IMR-90 (cell line): ENCODE measurements around the gene FAM168A. TPM values are rescaled to one million over a fixed set of nuclear protein-coding genes. Genes with fewer than 3 reads are reported as not detected.

ENCODE experiments used
- ATAC-seq: fragments of 200-7000 bp; cut with Tn5 transposase; 2 replicates; pipeline ENCODE4 v1.9.1; 2020; ENCODE audit warnings: low read depth, mild to moderate bottlenecking, moderate library complexity
- BruUV-seq: library from RNA; stranded (reverse); fragments of 400-500 nt; replicated peaks from 2 replicates; lab custom pipeline; 2021; lab: Mats Ljungman, UMichigan
- CTCF ChIA-PET: fragments of 300-600 bp; formaldehyde crosslinking; extraction: SDS; loops from one replicate; lab custom pipeline; 2021; ENCODE audit warnings: antibody characterized with exemption; lab: Yijun Ruan, JAX
- POLR2A ChIA-PET: fragments of 300-600 bp; sonication (Branson Sonifier 250); formaldehyde crosslinking; loops from one replicate; lab custom pipeline; 2022; ENCODE audit warnings: antibody characterized with exemption; ENCODE audit not compliant: unreplicated experiment; lab: Charles Lee
- DNase-seq: peaks from one replicate; pipeline ENCODE4 v3.0.0; 2013
- H2AFZ ChIP-seq: replicated peaks from 2 replicates; pipeline ENCODE3; 2013; ENCODE audit warnings: low read length, mild to moderate bottlenecking; ENCODE audit not compliant: poor library complexity
- H2AK5ac ChIP-seq: 2 replicates; pipeline ENCODE4 v1.6.1; 2013; ENCODE audit warnings: low read depth, low read length, inconsistent platforms
- H2AK9ac ChIP-seq: replicated peaks from 2 replicates; pipeline ENCODE3; 2013; ENCODE audit warnings: mild to moderate bottlenecking, low read depth, low read length, moderate library complexity; ENCODE audit not compliant: poor library complexity
- H2BK120ac ChIP-seq: 2 replicates; pipeline ENCODE4 v1.6.1; 2013; ENCODE audit warnings: low read depth, low read length, inconsistent platforms
- H2BK15ac ChIP-seq: 3 replicates; pipeline ENCODE4 v1.6.1; 2013; ENCODE audit warnings: low read depth, low read length, inconsistent platforms
- H2BK20ac ChIP-seq: 2 replicates; pipeline ENCODE4 v1.6.1; 2013; ENCODE audit warnings: low read depth, mild to moderate bottlenecking, inconsistent platforms, low read length, moderate library complexity
- H2BK5ac ChIP-seq: 2 replicates; pipeline ENCODE4 v1.6.1; 2013; ENCODE audit warnings: mild to moderate bottlenecking, low read depth, low read length, inconsistent platforms; ENCODE audit not compliant: poor library complexity, severe bottlenecking
- H3K14ac ChIP-seq: replicated peaks from 2 replicates; pipeline ENCODE4 v1.6.1; 2013; ENCODE audit warnings: low read depth, low read length, inconsistent platforms
- H3K18ac ChIP-seq: 2 replicates; pipeline ENCODE4 v1.6.1; 2013; ENCODE audit warnings: low read depth, low read length, control low read depth
- H3K23ac ChIP-seq: 2 replicates; pipeline ENCODE4 v1.6.1; 2013; ENCODE audit warnings: low read depth, low read length, inconsistent platforms
- H3K27ac ChIP-seq: 2 replicates; pipeline ENCODE4 v1.5.1; 2013; ENCODE audit warnings: mild to moderate bottlenecking, control low read depth, low read length; ENCODE audit not compliant: insufficient read depth
- H3K27me3 ChIP-seq: 2 replicates; pipeline ENCODE4 v1.6.1; 2013; ENCODE audit warnings: low read length; ENCODE audit not compliant: control insufficient read depth, insufficient read depth
- H3K36me3 ChIP-seq: 2 replicates; pipeline ENCODE4 v1.6.1; 2013; ENCODE audit warnings: low read length, mixed read lengths; ENCODE audit not compliant: control insufficient read depth, insufficient read depth
- H3K4ac ChIP-seq: 2 replicates; pipeline ENCODE4 v1.6.1; 2013; ENCODE audit warnings: low read depth, low read length, inconsistent platforms
- H3K4me1 ChIP-seq: 2 replicates; pipeline ENCODE4 v1.6.1; 2013; ENCODE audit warnings: low read length, mixed read lengths; ENCODE audit not compliant: control insufficient read depth, insufficient read depth
- H3K4me2 ChIP-seq: 2 replicates; pipeline ENCODE4 v1.6.1; 2013; ENCODE audit warnings: low read depth, mild to moderate bottlenecking, control low read depth, low read length, moderate library complexity
- H3K4me3 ChIP-seq: 2 replicates; pipeline ENCODE4 v1.5.1; 2013; ENCODE audit warnings: low read depth, mild to moderate bottlenecking, control low read depth, low read length, moderate library complexity; ENCODE audit not compliant: insufficient read depth
- H3K56ac ChIP-seq: 2 replicates; pipeline ENCODE4 v1.6.1; 2013; ENCODE audit warnings: low read length, inconsistent platforms; ENCODE audit not compliant: insufficient read depth; ENCODE audit errors: extremely low read depth
- H3K79me1 ChIP-seq, 2 experiments: 2 replicates each; pipeline ENCODE4 v1.6.1; 2013; ENCODE audit warnings: low read length in 2 of 2, inconsistent platforms in 1 of 2, low read depth in 1 of 2
- H3K9ac ChIP-seq: 2 replicates; pipeline ENCODE4 v1.6.1; 2013; ENCODE audit warnings: low read depth, low read length, control low read depth
- H3K9me1 ChIP-seq: 2 replicates; pipeline ENCODE4 v1.6.1; 2013; ENCODE audit warnings: low read length, inconsistent platforms; ENCODE audit not compliant: insufficient read depth
- H3K9me3 ChIP-seq: 2 replicates; pipeline ENCODE4 v1.6.1; 2013; ENCODE audit warnings: low read length; ENCODE audit not compliant: control insufficient read depth, insufficient read depth
- H4K20me1 ChIP-seq: 2 replicates; pipeline ENCODE4 v1.6.1; 2013; ENCODE audit warnings: low read length, inconsistent platforms; ENCODE audit not compliant: insufficient read depth
- H4K5ac ChIP-seq: 2 replicates; pipeline ENCODE4 v1.6.1; 2013; ENCODE audit warnings: mild to moderate bottlenecking, low read depth, low read length, control low read depth
- H4K8ac ChIP-seq, 2 experiments: 2 replicates each; pipeline ENCODE4 v1.6.1; 2013; ENCODE audit warnings: low read depth in 2 of 2, low read length in 2 of 2, control low read depth in 1 of 2, inconsistent platforms in 1 of 2
- H4K91ac ChIP-seq: 2 replicates; pipeline ENCODE4 v1.6.1; 2013; ENCODE audit warnings: low read depth, low read length, inconsistent platforms; ENCODE audit not compliant: insufficient read depth
- CEBPB ChIP-seq: IDR thresholded peaks from 2 replicates; pipeline ENCODE4 v1.6.1; 2012; ENCODE audit warnings: low read depth, low read length, improper control_type of control experiment
- MXI1 ChIP-seq: IDR thresholded peaks from 2 replicates; pipeline ENCODE4 v1.6.1; 2012; ENCODE audit warnings: low read depth, mild to moderate bottlenecking, low read length, moderate library complexity, borderline replicate concordance
- RAD21 ChIP-seq: IDR thresholded peaks from 2 replicates; pipeline ENCODE4 v1.6.1; 2012; ENCODE audit warnings: low read length, improper control_type of control experiment
- WGBS, 2 experiments: methylation state at CpG; one replicate each; pipeline versions ENCODE4 v1.1.5 to v1.1.7; 2013; ENCODE audit warnings: missing lambda C conversion rate in 2 of 2; ENCODE audit not compliant: insufficient read length in 1 of 2; ENCODE audit errors: extremely low coverage in 2 of 2; 5-methylcytosine and 5-hydroxymethylcytosine counted together
- dilution Hi-C: fragments of 300-500 bp; cut with HindIII; formaldehyde crosslinking; loops from one replicate; pipeline ENCODE4 v1.14.3; 2018; ENCODE audit warnings: low sequenced_read_pairs; ENCODE audit not compliant: unreplicated experiment
- in situ Hi-C: fragments of 300-500 bp; cut with MboI; formaldehyde crosslinking; loops from 3 replicates; pipeline ENCODE4 v1.14.3; 2019; ENCODE audit warnings: low sequenced_read_pairs, inconsistent platforms, mixed read lengths
- intact Hi-C: fragments of 100-400 bp; cut with micrococcal nuclease; formaldehyde crosslinking; loops from 2 replicates; pipeline ENCODE4 v1.10.0; 2022
- polyA plus RNA-seq, 3 experiments: library from polyadenylated mRNA; depleted of rRNA; stranded (reverse); fragments of >200 nt; gene quantifications; 2 replicates each; pipeline ENCODE4 v1.2.3, GENCODE V29; 2012; ENCODE audit warnings: low replicate concordance in 1 of 3
- total RNA-seq: library from RNA; depleted of rRNA; stranded (reverse); fragments of >200 nt; gene quantifications from 2 replicates; pipeline ENCODE4 v1.2.3, GENCODE V29; 2012

FAM168A gene
- total and polyA plus RNA-seq, 2 of the 4 experiments (the other 2 are of a cell fraction) = 13.1 to 22.8 TPM

DNA sequence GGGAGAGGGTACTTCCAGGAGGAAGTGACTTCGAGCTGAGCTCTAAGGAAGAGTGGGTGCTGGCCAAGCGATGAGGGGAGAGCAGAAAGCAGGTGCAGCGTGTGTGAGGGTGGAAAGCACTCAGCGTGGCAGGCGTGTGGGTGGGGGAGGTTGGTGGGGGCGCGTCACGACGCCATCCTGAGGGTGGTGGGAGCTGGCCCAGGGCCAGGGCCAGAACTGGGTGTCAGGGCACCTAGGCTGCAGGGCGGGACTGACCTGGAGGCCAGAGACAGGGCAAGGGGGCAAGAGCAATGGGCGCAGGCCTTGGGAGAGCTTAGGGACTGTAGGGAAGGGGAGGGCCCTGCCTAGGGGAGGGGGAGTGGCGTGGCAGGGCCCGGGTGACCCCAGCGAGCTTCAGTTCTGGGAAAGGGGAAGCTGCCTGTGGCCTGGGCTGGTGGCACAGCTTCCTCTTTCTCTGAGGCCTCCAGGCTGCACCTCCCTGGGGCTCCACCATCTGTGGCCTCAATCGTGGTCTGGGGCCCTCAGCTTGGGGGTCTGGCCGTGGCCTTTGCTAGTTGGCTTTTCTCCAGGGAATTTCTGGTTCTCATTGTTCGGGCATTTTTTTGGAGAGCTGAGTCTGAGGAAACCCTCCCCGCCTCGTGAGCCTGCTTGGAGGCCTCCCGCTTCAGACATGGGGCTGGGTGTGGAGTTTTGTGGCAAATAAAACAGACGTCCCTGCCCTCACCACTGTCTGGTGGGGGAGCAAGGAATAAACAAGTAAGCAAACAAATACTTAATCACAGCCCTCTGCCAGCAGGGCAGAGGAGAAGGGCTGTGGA is 212.8 kb downstream of the FAM168A start:
- Histone ChIP-seq H2AFZ (no peak overlapping the region), H3K4ac (peak overlapping the region; percentile 14), H3K9me1 (peaks cover 24% of the 10 kb centered on the region; the same call in 1 of the 2 replicates), H2BK120ac (no peak overlapping the region; the same call in 1 of the 2 replicates), H4K91ac (no peak overlapping the region), H3K23ac (0 out of 2 replicates have a peak overlapping the region, but pooled peaks have one; percentile 29), H4K20me1 (peaks cover 38% of the 10 kb centered on the region), H3K9me3 (no peaks in the 10 kb centered on the region), H3K4me2 (no peak overlapping the region), H3K27ac (no peak overlapping the region), H4K5ac (0 out of 2 replicates have a peak overlapping the region, but pooled peaks have one; percentile 39), H3K14ac (peak overlapping the region; percentile 39; the same call in 1 of the 2 replicates), H4K8ac (peak overlapping the region in 1 of 2 experiments; percentile 54; a peak in 1 of 4 replicates), H2BK20ac (no peak overlapping the region), H2BK5ac (no peak overlapping the region), H2BK15ac (no peak overlapping the region), H3K56ac (no peak overlapping the region), H2AK9ac (peak overlapping the region; percentile 51), H3K18ac (no peak overlapping the region), H3K4me3 (no peak overlapping the region), H3K79me1 (peaks cover 36 to 67% of the 10 kb centered on the region in 2 experiments), H2AK5ac (no peak overlapping the region), H3K9ac (no peak overlapping the region), H3K4me1 (peaks cover 33% of the 10 kb centered on the region), H3K27me3 (no peaks in the 10 kb centered on the region), H3K36me3 (no peaks in the 10 kb centered on the region)
- dilution Hi-C loops (no loop called here), intact Hi-C loops (no loop called here), in situ Hi-C loops (no loop called here)
- DNase-seq = no peak
- 43% methylated on average over 7 of the region's 21 CpGs; no CpG with 5 or more reads in 1 of the 2 experiments for WGBS, 2 experiments
- peak; percentile 22; the same call in 1 of the 2 replicates for ATAC-seq
- ChIA-PET CTCF (no interaction called here), POLR2A (no interaction called here)
- no TSS peak for BruUV-seq
- TF ChIP-seq CEBPB (no peak), RAD21 (no peak), MXI1 (no peak)
